Measurements from ENCODE around the gene TAPBP.
A peak's percentile ranks its signal among the peaks of the same experiment; 100 is the strongest.
"Not testable (repeated sequence)": the region's sequence is repeated elsewhere in the genome, so short reads cannot be mapped to it uniquely, and the experiment has no call there.

The TAPBP gene

DNA sequence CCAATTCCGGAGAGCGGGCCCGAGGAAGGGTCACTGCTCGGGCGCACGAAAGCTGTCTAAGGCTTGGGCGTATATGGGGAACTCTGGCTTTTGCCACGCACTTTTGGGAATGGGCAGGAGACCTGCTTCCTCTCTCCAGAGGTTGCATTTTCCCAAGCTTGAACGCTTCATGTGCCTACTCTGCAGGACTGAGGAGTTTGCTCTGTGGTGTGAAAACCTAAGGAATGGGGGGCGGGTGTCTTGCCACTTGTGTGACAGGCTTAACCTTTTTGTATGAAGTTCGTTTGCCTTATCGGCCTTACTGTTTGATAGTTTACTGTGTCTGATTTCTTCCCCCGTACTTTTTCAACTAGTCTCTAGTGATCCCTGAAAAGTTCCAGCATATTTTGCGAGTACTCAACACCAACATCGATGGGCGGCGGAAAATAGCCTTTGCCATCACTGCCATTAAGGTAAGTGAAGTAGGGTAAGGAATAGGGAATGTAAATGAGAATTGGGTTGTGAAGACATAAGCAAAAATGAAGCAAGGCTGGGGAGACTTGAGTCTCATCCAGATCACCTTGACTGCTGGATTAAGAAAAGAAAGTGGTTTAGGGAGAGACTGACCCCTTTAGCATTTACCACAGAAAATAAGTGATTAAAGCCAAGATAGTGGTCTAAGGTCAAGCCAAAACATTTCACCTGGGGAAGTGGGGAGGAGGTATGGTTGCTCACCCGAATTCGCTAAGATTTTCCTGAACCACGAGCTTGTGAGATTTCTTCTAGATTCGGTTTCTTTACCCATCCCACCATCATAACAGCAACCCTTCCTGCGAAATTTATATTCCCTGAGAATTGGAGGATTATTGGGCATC lies 41.4 kb downstream of the TAPBP start:
- H3K4me3 ChIP-seq (replicated peaks; ENCODE audit: low read depth, low read length): peak overlapping the region; percentile 66
- TF ChIP-seq, protein P1, sequence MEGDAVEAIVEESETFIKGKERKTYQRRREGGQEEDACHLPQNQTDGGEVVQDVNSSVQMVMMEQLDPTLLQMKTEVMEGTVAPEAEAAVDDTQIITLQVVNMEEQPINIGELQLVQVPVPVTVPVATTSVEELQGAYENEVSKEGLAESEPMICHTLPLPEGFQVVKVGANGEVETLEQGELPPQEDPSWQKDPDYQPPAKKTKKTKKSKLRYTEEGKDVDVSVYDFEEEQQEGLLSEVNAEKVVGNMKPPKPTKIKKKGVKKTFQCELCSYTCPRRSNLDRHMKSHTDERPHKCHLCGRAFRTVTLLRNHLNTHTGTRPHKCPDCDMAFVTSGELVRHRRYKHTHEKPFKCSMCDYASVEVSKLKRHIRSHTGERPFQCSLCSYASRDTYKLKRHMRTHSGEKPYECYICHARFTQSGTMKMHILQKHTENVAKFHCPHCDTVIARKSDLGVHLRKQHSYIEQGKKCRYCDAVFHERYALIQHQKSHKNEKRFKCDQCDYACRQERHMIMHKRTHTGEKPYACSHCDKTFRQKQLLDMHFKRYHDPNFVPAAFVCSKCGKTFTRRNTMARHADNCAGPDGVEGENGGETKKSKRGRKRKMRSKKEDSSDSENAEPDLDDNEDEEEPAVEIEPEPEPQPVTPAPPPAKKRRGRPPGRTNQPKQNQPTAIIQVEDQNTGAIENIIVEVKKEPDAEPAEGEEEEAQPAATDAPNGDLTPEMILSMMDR (IDR thresholded peaks at IDR 0.05; ENCODE audit: insufficient read depth, low read length, poor library complexity, severe bottlenecking): no peak
- H3K36me3 ChIP-seq (ENCODE audit: control insufficient read depth, insufficient read depth, low read length): peaks cover 21% of the 10 kb centered on the region
- no peaks in the 10 kb centered on the region for H3K27me3 ChIP-seq (replicated peaks; ENCODE audit: control insufficient read depth, insufficient read depth, low read length)
- no peak for DNase-seq (ENCODE audit: extremely low read depth, insufficient read length)

DNA sequence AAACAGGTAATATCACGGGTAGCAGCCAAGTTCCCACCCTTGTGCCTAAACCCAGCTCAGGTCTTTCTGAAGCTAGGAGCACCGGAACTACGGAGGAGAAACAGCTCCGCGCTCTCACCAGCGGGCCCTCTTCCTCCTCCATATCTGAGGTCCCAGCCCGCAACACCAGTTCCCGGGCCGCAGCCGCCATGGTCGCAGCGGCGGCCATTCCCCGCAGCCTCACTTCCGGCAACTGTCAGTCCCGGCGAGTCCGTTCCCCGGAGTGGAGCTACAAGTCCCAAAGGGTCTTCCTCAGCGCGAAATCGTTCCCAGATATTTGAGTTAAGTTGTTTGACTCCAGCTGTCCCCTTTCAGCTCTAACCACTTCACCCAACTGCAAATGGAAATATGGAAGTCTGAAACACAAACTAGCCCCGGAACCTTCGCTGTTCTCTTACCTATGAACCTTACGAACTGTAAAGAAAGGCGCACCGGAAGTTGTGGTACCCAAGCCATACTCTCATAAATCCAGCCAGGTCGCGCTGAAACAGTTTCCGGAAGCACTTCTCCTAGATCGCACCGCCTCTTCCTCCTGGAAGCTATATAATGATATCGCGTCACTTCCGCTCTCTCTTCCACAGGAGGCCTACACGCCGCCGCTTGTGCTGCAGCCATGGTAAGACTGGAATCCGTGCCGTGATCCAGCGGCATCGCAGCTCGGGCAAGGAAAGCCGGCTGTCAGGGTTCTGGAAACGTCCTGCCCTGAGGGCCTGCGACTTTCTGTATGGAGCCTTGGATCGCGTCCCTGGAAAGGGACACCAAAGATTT lies 42.2 kb downstream of the TAPBP start, which contains the start of the genes RPS18 and VPS52:
TSS of gene RPS18 (plus strand) at position 608 of the 807 bp plus-strand sequence. CDS start at position 653, 45 bp downstream.
TSS of gene VPS52 (minus strand) at position 409 of the 807 bp plus-strand sequence. CDS start at position 208, 201 bp downstream.
- Histone ChIP-seq H3K27me3 (replicated peaks; ENCODE audit: control insufficient read depth, insufficient read depth, low read length) (no peaks in the 10 kb centered on the region), H3K36me3 (ENCODE audit: control insufficient read depth, insufficient read depth, low read length) (peaks cover 29% of the 10 kb centered on the region), H3K4me3 (replicated peaks; ENCODE audit: low read depth, low read length) (peak within 1 kb of the TSS; percentile 67)
- TF ChIP-seq, protein P1 (IDR thresholded peaks at IDR 0.05; ENCODE audit: insufficient read depth, low read length, poor library complexity, severe bottlenecking): no peak
- DNase-seq (ENCODE audit: extremely low read depth, insufficient read length): peak; percentile 91

DNA sequence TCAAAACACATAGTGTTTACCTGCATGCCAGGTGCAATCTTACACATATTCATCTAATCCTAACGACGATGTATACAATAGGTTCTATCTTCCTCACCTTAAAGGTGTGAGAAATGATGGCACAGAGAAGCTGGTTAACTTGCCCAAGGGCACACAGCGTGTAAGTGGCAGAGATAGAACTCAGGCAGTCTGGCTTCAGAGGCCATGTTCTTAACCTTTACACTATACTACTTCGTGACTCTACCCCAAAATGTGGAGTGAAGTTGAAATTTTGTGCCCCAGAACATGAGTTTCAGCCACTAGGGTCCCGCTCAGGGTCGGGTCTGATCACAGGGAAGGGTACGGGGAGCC lies 42.8 kb downstream of the TAPBP start:
- DNase-seq (ENCODE audit: extremely low read depth, insufficient read length): no peak
- no peaks in the 10 kb centered on the region for H3K27me3 ChIP-seq (replicated peaks; ENCODE audit: control insufficient read depth, insufficient read depth, low read length)
- H3K4me3 ChIP-seq (replicated peaks; ENCODE audit: low read depth, low read length): peak overlapping the region; percentile 67
- peaks cover 28% of the 10 kb centered on the region for H3K36me3 ChIP-seq (ENCODE audit: control insufficient read depth, insufficient read depth, low read length)
- TF ChIP-seq, protein P1 (IDR thresholded peaks at IDR 0.05; ENCODE audit: insufficient read depth, low read length, poor library complexity, severe bottlenecking): no peak

DNA sequence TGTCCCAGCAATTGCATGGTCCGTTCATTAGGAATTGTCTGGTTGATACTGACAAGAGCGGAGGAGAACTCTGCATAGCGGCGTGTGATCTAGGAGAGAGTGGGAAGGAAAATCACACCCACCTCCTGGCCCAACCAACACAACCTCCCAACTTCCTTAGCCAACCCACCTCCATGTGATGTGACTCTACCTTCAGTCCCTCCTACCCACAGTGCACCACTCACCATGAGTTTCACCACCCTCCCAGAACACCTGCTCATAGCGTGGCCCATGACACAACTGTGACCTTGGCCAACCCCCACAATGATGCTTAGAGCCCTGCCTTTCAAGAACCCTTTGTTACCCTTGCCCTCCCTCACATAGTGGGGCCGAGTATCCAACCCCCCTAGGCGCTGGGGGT lies 49.9 kb downstream of the TAPBP start:
- TF ChIP-seq, protein P1 (IDR thresholded peaks at IDR 0.05; ENCODE audit: insufficient read depth, low read length, poor library complexity, severe bottlenecking): no peak
- H3K4me3 ChIP-seq (replicated peaks; ENCODE audit: low read depth, low read length): no peak overlapping the region
- H3K36me3 ChIP-seq (ENCODE audit: control insufficient read depth, insufficient read depth, low read length): peaks cover 27% of the 10 kb centered on the region
- no peaks in the 10 kb centered on the region for H3K27me3 ChIP-seq (replicated peaks; ENCODE audit: control insufficient read depth, insufficient read depth, low read length)
- DNase-seq (ENCODE audit: extremely low read depth, insufficient read length): no peak

DNA sequence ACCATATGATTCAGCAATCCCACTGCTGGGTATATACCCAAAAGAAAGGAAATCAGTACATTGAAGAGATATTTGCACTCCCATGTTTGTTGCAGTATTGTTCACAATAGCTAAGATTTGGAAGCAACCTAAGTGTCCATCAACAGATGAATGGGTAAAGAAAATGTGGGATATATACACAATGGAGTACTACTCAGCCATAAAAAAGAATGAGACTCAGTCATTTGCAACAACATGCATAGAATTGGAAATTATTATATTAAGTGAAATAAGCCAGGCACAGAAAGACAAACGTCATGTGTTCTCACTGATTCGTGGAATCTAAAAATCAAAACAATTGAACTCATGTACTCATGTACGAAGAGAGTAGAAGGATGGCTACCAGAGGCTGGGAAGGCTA lies 51.4 kb downstream of the TAPBP start:
- not testable (repeated sequence) for DNase-seq (ENCODE audit: extremely low read depth, insufficient read length); H3K4me3 ChIP-seq (replicated peaks; ENCODE audit: low read depth, low read length); H3K27me3 ChIP-seq (replicated peaks; ENCODE audit: control insufficient read depth, insufficient read depth, low read length)
- peaks cover 20% of the 10 kb centered on the region for H3K36me3 ChIP-seq (ENCODE audit: control insufficient read depth, insufficient read depth, low read length)

DNA sequence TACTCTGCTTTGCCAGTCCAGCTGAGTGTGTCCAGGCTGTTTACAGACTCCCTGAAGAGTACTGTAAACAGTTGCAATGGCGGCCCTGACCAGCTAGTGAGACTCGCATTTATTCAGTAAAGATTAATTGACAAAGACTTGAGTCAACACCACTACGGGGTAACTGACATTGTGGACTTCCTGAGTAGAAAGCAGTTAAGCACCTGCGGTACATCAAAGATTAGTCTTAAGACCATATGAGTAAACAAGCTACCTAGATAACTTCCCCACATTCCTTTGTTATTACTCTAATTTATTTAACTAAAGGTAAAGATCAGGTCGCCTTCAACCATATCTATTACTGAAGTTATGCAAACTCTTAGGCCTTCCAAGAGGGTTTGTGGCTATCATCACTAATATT lies 54.8 kb downstream of the TAPBP start:
- Histone ChIP-seq H3K4me3 (replicated peaks; ENCODE audit: low read depth, low read length) (no peak overlapping the region), H3K36me3 (ENCODE audit: control insufficient read depth, insufficient read depth, low read length) (peaks cover 5% of the 10 kb centered on the region), H3K27me3 (replicated peaks; ENCODE audit: control insufficient read depth, insufficient read depth, low read length) (no peaks in the 10 kb centered on the region)
- TF ChIP-seq, protein P1 (IDR thresholded peaks at IDR 0.05; ENCODE audit: insufficient read depth, low read length, poor library complexity, severe bottlenecking): no peak
- no peak for DNase-seq (ENCODE audit: extremely low read depth, insufficient read length)
